Heart right ventricle (tissue), 16 donors: ENCODE measurements around the gene BLNK. TPM values are rescaled to one million over a fixed set of nuclear protein-coding genes. Genes with fewer than 3 reads are reported as not detected.

ENCODE experiments used
- ATAC-seq, 8 donors: fragments of 200-7000 bp; cut with Tn5 transposase; one replicate each; pipeline ENCODE4 v1.9.1; 2020; ENCODE audit warnings: mild to moderate bottlenecking in 8 of 8, moderate library complexity in 8 of 8, moderate number of reproducible peaks in 1 of 8
- DNase-seq, 2 donors: peaks; one replicate each; pipeline ENCODE4 v3.0.0-alpha.2; 2020
- H3K27ac ChIP-seq, 10 donors: fragments of 200-600 bp; sonication (generic) in 2 of 10; one replicate each; pipeline versions ENCODE4 v1.5.0 to v1.8.0; 2020 to 2022; ENCODE audit warnings: mild to moderate bottlenecking in 3 of 10
- H3K27me3 ChIP-seq, 7 donors: fragments of 200-600 bp; one replicate each; pipeline ENCODE4 v1.8.0; 2021 to 2022; ENCODE audit warnings: mild to moderate bottlenecking in 2 of 7
- H3K36me3 ChIP-seq, 9 donors: fragments of 200-600 bp; sonication (generic) in 1 of 9; one replicate each; pipeline versions ENCODE4 v1.5.0 to v1.8.0; 2020 to 2022; ENCODE audit warnings: mild to moderate bottlenecking in 2 of 9
- H3K4me1 ChIP-seq, 9 donors: fragments of 200-600 bp; sonication (generic) in 1 of 9; one replicate each; pipeline versions ENCODE4 v1.5.0 to v1.8.0; 2020 to 2022; ENCODE audit warnings: mild to moderate bottlenecking in 4 of 9
- H3K4me3 ChIP-seq, 10 donors: fragments of 200-600 bp; sonication (generic) in 2 of 10; one replicate each; pipeline versions ENCODE4 v1.5.0 to v1.8.0; 2020 to 2022; ENCODE audit warnings: mild to moderate bottlenecking in 7 of 10, moderate library complexity in 2 of 10
- H3K9me3 ChIP-seq, 11 donors: fragments of 200-600 bp in 10 of 11; sonication (generic) in 2 of 11; one replicate each; pipeline versions ENCODE4 v1.5.0 to v1.8.0; 2013 to 2022; ENCODE audit warnings: mild to moderate bottlenecking in 2 of 11, control low read depth in 1 of 11, moderate library complexity in 1 of 11
- CTCF ChIP-seq, 9 donors: fragments of 200-600 bp; sonication (generic) in 2 of 9; IDR thresholded peaks; one replicate each; pipeline versions ENCODE4 v1.5.0 to v1.8.0; 2021 to 2022; ENCODE audit warnings: antibody characterized with exemption in 9 of 9, mild to moderate bottlenecking in 5 of 9, moderate library complexity in 1 of 9
- WGBS, 2 donors: extraction: QIAGEN DNeasy Blood & Tissue Kit; methylation state at CpG; one replicate each; pipeline ENCODE4 v1.1.7; 2013; ENCODE audit warnings: inconsistent platforms in 1 of 2; 5-methylcytosine and 5-hydroxymethylcytosine counted together
- intact Hi-C, 10 donors: fragments of 100-400 bp; cut with DNase I; formaldehyde crosslinking; loops; one replicate each; pipeline versions ENCODE4 v1.11.1 to v1.14.2; 2022
- polyA plus RNA-seq, 2 donors: library from polyadenylated mRNA; stranded (reverse); fragments of 200-250 nt; gene quantifications; one replicate each; pipeline ENCODE4 v1.2.3, GENCODE V29; 2013
- total RNA-seq, 10 donors: library from RNA; stranded (reverse); fragmentation: NEBNext Ultra II Directional in 3 of 10; extraction: Animal tissue kit (Norgen Biotek cat#: 25700) in 3 of 10; gene quantifications; one replicate each; pipeline versions ENCODE4 v1.2.1 to v1.2.4, GENCODE V29; 2021 to 2023
- donor health status: Arrhythmogenic right ventricular cardiomyopathy.
- donor health status: ischemic (EF 13 %, LVEDD 7.1; RV severe dilation, severe dysfunction).
- donor health status: healthy with polysubstance abuse.
- donor health status: DM: no; HTN: yes; CAD: no.
- donor health status: DM: no; HTN: no; CAD: no.
- donor health status: ischemic (EF 25% LVEDD 6.9; RV normal size, moderate dysfunction).
- donor health status: ischemic (EF 25% LVEDD 5.7; RV mildly dilated, moderate dysfunction).
- donor health status: healthy.
- donor health status: DM: yes; HTN: yes; CAD: no.
- donor health status: Ischemic cardiomyopathy.
- donor health status: ischemic (EF 35%, LVEDD 5.7; RV mildly dilated, moderate dysfunction).
- donor health status: nonischemic (EF 11% LVEDD 7.7; RV severe dilation, severe dysfunction).
- donor health status: DM: yes; HTN: yes; CAD: no.
- donor health status: PGD.
- donor health status: ischemic (EF 29% LVEDD 5.4; RV normal size, mild dysfunction).
- donor health status: nonischemic (EF 23%, LVEDD 6.1; RV moderate dilation, normal function).

BLNK gene
- total and polyA plus RNA-seq, 12 donors = 0.25 to 4.4 (median 0.65) TPM

GRCh38 chr10:96285331-96285752 is 14.0 kb upstream of the BLNK start:
- no peak overlapping the region for H3K4me3 ChIP-seq
- no peaks in the 10 kb centered on the region for H3K9me3 ChIP-seq
- no peak for ATAC-seq
- H3K27ac ChIP-seq = no peak overlapping the region
- H3K36me3 ChIP-seq = no peaks in the 10 kb centered on the region
- H3K27me3 ChIP-seq = peaks cover 0 to 38% (median 12%) of the 10 kb centered on the region in 7 donors
- no peak for TF ChIP-seq CTCF (IDR thresholded peaks at IDR 0.05)
- no peak for DNase-seq
- intact Hi-C loops = loop anchor here in 1 of 10 donors (5.0 kb wide), 1 partner anchor 53 kb away; no protein-coding TSS in a partner anchor
- WGBS, 2 donors = 70 to 72% methylated on average over 8 of the region's 8 CpGs
- peaks cover 0 to 6% (median 0%) of the 10 kb centered on the region in 9 donors for H3K4me1 ChIP-seq

GRCh38 chr10:96283756-96284155 is 12.4 kb upstream of the BLNK start:
- 86 to 88% methylated on average over 6 of the region's 6 CpGs for WGBS, 2 donors
- Histone ChIP-seq H3K36me3 (no peaks in the 10 kb centered on the region), H3K27me3 (peaks cover 0 to 26% (median 3%) of the 10 kb centered on the region in 7 donors), H3K9me3 (no peaks in the 10 kb centered on the region), H3K4me3 (no peak overlapping the region), H3K27ac (no peak overlapping the region), H3K4me1 (peaks cover 0 to 6% (median 0%) of the 10 kb centered on the region in 9 donors)
- no peak for TF ChIP-seq CTCF (IDR thresholded peaks at IDR 0.05)
- ATAC-seq (no peak), DNase-seq (no peak)
- intact Hi-C loops = no loop called here

GRCh38 chr10:96283351-96283750 is 12.0 kb upstream of the BLNK start:
- no peaks in the 10 kb centered on the region for H3K36me3 ChIP-seq
- no peak overlapping the region for H3K4me3 ChIP-seq
- WGBS, 2 donors = 61 to 68% methylated on average over 2 of the region's 2 CpGs
- peaks cover 0 to 5% (median 0%) of the 10 kb centered on the region in 9 donors for H3K4me1 ChIP-seq
- ATAC-seq (no peak), DNase-seq (no peak)
- H3K27me3 ChIP-seq = peaks cover 0 to 26% (median 3%) of the 10 kb centered on the region in 7 donors
- intact Hi-C loops = no loop called here
- H3K27ac ChIP-seq = no peak overlapping the region
- H3K9me3 ChIP-seq = no peaks in the 10 kb centered on the region
- no peak for TF ChIP-seq CTCF (IDR thresholded peaks at IDR 0.05)

GRCh38 chr10:96281444-96282029 is 10.2 kb upstream of the BLNK start:
- Histone ChIP-seq H3K4me3 (no peak overlapping the region), H3K4me1 (no peaks in the 10 kb centered on the region), H3K36me3 (no peaks in the 10 kb centered on the region), H3K9me3 (no peaks in the 10 kb centered on the region), H3K27me3 (peaks cover 0 to 21% (median 0%) of the 10 kb centered on the region in 7 donors), H3K27ac (no peak overlapping the region)
- no peak for TF ChIP-seq CTCF (IDR thresholded peaks at IDR 0.05)
- WGBS, 2 donors = 81 to 89% methylated on average over 3 of the region's 3 CpGs
- ATAC-seq (no peak), DNase-seq (no peak)
- intact Hi-C loops = no loop called here
